Fibroblast of skin of back (primary cell): ENCODE data around the gene TMEM82.

Experiments
- DNase-seq: peaks from one replicate; pipeline ENCODE4 v3.0.0-alpha.2; 2013

TMEM82 gene

DNA sequence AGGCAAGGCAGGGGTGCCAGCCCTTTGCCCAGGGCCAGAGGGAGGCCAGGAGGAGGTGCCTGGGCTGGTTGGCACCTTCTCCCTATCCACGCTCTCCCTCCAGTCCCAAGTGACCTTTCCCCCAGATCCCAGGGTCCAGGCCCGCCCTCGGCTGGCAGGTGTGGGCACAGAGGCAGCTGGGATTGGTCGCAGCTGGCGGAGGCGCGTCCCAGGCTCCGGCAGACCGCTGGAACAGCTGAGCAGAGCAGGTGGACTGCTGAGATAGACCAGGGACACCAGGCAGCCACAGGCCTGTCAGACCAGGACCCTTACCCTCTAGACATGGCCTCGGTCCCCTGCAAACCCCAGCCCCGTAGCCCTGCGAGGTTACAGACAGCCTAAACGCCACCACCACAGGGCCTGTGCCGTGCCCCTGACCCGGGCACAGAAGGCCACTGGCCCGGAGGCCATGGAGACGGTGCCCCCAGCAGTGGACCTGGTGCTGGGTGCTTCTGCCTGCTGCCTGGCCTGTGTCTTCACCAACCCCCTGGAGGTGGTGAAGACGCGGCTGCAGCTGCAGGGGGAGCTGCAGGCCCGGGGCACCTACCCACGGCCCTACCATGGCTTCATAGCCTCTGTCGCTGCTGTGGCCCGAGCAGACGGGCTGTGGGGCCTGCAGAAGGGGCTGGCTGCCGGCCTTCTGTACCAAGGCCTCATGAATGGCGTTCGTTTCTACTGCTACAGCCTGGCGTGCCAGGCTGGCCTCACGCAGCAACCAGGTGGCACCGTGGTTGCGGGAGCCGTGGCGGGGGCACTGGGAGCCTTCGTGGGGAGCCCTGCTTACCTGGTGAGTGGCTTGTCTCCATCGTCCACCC is 6.0 kb upstream of the TMEM82 start, which contains the start of gene SLC25A34:
TSS of gene SLC25A34 (plus strand) at position 221 of the 854 bp plus-strand sequence. CDS start at position 449, 228 bp downstream.
- DNase-seq, result no peak

DNA sequence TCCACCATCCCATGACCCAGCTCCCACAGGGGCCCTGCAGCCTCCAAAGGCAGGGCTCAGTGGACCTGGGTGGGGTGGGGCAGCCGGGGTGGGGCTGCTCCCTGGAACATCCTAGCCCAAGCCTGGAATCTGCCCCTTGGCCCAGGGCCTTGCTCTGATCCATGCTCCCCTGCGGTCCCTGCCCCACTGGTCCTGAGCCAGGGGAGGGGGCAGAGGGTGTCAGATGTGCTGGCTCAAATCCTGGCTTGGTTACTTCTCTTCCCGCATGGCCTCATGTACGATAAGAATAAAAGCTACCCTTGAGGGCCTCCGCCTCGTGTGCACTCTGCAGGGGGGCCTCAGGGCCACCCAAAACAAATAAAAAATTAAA is 5.4 kb upstream of the TMEM82 start:
- no peak for DNase-seq

DNA sequence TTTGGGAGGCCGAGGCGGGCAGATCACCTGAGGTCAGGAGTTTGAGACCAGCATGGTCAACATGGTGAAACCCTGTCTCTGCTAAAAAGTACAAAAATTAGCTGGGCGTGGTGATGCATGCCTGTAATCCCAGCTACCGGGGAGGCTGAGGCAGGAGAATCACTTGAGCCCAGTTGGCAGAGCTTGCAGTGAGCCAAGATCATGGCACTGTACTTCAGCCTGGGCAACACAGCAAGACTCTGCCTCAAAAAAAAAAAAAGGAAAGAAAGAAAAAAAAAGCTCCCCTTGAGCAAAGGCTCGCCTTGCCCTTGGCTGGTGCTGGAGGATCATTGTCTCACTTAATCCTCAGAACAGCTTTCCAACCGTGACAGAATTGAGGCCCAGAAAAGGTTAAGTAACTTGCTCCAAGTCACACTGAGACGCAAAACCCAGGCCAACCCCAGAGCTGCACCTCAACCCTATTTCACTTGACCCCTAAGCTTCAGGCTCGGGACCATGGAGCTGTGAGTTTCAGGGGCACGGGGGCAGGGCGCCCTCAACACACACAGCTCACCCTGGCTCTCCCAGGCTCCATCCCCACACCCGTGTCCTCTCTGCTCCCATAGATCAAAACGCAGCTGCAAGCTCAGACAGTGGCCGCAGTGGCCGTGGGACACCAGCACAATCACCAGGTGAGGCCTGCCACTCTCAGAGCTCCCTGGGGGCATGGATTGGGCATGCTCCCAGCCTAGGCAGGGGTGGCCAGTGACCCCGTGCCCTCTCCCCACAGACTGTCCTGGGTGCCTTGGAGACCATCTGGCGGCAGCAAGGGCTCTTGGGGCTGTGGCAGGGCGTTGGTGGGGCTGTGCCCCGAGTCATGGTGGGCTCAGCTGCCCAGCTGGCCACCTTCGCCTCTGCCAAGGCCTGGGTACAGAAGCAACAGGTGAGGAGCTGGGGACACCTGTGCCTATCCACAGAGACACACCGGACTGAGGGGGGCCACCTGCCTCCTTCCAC is 4.7 kb upstream of the TMEM82 start:
- DNase-seq, result no peak

DNA sequence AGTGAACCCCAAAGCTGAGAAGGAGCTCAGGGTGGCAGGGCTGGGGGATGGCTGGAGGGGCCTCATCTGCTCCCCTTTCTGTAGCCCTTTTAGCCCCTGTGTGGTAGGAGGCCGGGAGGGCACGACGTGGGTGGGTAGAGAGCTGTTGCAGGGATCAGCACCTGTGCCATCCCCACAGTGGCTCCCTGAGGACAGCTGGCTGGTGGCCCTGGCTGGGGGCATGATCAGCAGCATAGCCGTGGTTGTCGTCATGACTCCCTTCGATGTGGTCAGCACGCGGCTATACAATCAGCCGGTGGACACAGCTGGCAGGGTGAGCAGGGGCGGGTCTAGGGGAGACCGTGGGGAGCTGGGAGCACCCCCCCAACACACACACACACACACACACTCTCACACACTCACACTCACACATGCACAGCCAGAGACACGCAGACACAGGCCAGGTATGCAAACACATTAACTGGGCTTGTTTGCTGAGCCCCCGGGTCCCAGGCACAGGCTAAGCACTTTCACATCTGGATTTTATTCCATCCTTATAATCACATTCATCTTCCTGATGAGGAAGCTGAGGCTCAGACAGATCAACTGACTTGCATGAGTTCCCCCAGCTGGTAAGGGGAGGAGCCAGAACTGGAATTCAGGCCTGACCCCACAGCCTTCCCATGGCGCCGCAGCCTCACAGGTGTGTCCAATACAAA is 3.7 kb upstream of the TMEM82 start:
- DNase-seq, result no peak

DNA sequence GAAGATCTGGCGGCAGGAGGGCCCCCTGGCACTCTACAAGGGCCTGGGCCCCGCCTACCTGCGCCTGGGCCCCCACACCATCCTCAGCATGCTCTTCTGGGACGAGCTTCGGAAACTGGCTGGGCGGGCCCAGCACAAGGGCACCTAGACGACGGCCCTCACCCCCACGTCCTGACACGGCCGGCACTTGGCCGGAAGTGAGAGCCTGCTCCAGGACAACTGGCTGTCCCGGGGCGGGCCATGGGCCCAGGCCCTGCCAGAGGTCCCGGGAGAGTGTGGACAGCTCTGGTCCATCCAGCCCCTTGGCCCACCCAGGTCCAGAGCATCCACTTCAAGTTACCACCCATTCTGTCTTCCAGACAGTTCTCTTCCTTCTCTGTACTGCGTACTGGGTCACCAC is 3.0 kb upstream of the TMEM82 start:
- no peak for DNase-seq

DNA sequence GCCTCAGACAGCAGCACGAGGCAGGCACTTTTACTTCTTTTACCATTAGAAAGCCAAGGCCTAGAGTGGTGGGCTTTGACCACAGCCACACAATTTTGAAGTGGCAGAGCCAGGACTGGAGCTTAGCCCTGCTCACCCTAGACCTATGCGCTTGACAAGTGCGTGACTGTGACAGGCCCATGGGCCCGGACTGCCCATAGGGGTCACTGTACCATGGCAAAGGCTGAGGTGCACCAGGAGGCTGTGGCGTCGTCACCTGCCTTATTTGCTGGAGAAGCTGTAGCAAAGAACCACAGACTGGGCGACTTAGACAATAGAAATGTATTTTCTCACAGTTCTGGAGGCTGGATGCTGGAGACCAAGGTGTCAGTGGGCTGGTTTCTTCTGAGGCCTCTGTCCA is 2.6 kb upstream of the TMEM82 start:
- DNase-seq, result no peak

DNA sequence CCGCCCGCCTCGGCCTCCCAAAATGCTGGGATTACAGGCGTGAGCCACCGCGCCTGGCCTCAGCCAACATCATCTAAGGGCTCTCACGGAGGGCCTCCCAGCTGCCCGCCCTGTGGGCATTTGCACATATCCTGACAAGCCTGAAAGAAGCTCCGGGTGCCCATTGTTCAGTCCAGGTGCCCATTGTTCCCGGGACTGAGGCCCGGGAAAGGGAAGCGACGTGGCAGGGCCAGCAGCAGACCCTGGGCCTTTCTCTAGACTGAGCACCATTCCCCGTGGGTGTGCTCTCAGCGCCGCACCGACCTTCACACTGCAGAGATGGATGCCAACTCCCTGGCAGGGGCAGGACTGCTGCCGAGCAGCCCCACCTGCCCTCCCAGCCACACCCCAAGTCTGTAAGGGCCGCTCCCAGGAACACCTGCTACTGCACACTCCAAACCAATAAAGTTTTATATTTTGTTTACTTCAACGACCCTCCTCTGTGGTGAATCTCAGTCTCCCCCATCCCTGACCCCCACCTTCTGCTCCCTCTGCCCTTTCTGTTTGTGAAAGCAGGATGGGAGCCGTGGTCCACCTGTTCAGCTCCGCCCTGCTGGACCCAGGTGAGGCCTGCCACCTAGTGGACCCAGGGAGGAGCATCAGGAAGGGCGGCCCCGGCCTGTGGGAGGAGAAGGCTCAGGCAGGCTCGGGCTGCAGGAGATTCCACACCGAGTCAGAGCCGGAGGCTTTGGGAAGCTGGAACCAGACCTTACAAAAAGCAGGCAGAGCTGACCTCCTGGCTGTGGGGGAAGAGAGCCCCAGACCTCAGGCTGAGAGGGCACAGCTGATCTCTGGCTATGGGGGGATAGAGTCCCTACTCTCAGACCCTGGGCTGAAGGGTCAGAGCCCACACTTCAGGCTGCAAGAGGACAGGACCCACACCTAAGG is 1.1 kb upstream of the TMEM82 start:
- peak; percentile 49 for DNase-seq

DNA sequence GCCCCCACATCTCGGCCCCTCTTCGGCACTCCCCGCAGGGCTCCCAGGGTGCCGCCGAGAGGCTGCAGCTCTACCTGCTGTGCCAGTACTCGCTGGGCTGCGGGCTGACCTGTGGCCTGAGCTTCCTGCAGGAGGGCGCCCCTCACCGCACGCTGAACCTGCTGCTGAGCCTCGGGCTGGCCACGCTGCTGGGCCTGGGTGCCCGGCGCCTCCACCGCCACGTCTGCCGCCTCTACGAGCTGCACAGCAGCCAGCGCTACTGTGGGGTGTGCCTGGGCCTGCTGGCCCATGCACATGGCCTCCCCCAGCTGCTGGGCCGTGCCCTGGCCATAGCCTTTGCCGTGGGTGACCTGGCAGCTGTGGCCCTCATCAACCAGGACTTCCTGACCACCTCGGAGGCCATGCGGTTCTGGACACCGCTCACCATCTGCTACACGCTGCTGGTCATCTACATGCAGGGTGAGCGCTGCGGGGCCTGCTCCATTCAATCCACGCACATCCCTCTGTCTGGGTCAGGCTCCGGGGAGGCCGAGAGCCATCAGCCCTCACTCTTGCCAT is 1.9 kb downstream of the TMEM82 start:
- DNase-seq, result no peak

DNA sequence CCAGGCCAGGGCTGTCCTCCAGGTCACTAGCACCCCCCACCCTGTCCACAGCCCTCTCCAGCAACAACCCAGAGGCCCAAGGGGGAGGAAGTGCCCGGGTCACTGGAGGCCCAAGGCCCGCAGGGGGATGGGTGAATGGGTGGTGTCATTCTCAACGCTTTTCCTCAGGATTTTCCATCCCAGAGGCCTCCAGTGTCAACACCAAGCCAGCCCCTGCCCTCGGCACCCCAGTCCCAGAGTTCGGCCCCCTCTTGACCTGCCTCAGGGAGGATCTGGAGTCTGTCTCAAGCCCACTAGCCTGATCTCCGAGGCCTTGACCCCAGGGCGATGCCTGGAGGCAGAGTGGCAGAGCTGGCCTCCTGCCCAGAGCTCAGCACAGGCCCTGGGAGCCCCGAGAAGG is 5.1 kb downstream of the TMEM82 start:
- no peak for DNase-seq

DNA sequence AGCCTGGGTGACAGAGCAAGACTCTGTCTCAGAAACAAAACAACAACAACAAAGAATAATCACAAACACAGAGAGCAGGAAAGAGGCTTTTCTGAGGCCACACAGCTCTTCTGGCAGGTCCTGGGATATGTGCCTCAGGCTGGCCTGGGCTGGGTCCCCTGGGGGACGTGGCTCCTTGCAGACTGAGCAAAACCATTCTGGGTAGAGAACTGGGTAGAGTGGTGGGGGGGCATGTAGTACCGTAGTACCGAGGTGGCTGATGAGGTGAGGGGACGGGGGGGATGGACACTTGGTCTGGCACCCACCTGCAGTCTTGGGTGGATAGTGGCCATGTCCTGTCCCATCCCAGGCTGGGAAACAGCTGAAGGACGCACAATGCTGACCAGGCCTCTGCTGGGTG is 6.0 kb downstream of the TMEM82 start:
- no peak for DNase-seq

DNA sequence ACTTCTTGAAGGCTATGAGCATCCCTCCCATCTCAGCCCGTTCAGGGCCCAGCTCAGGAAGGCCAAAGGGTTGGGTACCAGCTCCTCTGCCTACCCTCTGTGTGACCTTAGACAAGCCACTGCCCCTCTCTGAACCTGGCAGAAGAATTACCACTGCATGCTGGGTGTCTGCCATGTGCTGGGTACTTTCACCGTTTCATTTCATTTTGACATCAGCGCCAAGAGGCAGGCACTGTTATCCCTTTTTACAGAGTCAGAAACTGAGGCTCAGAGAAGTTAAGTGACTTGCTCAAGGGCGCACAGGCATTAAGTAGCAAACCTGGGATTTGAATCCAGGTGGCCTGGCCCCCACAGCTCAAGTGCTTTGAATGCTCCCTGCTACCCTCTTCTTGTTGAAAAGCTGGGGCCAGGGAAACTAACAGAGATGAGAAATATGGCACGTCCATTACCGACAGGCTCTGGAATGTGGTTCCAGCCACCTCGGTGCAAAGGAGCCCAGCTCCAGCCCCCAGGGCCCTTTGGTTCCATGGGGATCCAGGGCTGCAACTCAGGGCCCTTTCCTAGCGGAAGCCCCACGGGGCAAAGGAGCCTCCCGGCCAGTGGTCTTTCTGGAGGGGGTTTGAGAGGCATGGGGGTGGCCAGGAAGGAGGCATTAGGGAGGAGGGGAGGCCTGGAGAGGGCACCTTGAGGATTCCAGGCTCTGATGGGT is 6.5 kb downstream of the TMEM82 start:
- no peak for DNase-seq

DNA sequence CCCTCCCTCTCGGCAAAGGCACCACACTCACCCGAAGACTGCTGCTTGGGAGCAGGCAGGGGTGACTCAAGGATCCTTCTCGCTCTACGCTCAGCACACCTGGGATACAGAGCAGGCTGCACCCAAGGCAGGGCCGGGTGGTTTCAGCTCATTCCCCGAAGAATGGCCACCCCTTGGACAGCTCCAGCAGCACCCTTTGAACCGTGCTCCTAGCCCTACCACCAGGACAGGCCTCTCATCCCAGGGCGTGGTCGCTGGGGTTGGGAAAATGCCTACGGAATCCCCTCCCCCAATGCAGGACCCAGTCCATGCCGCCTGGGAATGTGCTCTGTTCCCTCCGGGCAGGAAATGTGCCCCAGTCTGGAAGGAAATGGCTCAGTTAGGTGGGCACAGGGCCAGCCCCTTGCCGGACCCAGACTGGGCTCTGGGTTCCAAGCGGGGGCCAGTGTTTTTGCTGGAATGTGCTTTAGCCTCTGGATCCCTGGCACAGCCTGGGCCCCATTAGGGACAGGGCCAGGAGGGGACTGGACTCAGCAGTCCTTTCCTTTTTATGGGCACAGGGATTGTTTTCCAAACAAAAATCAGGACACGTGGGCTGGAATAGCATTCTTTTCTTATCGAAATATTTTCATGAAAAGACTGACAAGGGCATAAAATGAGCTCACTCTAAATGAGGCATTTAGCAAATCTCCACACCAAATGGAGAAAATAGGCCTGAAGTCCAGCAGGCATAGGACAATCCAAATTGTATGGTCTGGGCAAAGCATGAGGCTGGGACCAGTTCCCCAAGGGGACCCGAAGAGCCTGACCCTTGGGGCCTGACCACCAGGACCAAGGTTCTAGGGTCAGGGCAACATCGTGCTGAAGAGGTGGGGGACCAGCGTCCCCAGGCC is 7.3 kb downstream of the TMEM82 start:
- peak; percentile 62 for DNase-seq

DNA sequence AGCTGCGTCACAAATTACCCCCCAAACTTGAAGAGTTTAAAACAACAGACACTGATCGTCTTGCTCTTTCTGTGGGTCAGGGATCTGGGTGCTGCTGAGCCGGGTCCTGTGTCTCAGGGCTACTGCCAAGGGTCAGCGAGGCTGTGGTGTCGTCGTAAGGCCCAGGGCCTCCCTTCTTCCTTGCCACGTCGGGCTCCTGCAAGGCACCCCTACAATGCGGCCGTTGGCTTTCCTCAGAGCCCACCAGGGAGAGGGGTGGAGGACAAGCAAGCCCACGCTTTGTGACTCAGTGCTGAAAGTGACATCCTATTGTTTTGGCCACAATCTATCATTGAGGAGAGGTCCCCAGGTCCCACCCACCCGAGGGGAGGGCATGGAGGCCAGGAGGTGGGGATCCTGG is 8.6 kb downstream of the TMEM82 start:
- no peak for DNase-seq

DNA sequence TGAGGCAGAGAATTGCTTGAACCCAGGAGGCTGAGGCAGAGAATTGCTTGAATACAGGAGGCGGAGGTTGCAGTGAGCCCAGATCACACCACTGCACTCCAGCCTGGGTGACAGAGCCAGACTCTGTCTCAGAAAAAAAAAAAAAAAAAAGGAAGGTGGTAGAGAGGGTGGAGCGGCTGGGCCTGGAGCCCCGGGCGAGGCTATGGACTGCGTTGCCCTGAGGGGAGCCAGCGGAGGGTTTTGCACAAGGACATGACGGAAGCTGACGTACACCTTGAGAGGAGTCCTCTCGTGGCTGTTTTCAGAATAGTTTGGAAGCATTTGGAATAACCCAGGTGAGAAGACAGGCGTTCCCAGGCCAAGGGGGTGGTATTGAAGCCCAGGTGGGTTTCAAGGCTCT is 9.4 kb downstream of the TMEM82 start:
- no peak for DNase-seq

DNA sequence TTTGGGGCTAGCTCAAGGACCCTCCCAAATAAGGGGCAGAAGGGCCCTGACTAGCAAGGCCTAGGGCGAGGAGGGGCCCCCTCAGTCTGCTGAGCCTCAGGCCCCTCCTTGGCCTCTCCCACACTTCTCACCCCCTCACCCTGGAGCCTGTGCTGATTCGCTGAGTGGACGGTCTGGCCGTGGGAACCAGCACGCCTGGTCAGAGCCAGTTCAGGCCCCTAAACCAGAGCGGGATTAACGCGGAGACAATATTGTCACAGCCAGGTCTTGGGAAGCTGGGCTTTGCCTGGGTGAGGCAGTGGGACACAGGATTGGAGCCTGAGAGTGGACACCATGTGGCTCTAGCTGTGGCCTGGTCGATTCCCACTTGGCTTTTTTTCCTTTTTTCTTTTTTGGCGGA is 11.5 kb downstream of the TMEM82 start:
- no peak for DNase-seq

DNA sequence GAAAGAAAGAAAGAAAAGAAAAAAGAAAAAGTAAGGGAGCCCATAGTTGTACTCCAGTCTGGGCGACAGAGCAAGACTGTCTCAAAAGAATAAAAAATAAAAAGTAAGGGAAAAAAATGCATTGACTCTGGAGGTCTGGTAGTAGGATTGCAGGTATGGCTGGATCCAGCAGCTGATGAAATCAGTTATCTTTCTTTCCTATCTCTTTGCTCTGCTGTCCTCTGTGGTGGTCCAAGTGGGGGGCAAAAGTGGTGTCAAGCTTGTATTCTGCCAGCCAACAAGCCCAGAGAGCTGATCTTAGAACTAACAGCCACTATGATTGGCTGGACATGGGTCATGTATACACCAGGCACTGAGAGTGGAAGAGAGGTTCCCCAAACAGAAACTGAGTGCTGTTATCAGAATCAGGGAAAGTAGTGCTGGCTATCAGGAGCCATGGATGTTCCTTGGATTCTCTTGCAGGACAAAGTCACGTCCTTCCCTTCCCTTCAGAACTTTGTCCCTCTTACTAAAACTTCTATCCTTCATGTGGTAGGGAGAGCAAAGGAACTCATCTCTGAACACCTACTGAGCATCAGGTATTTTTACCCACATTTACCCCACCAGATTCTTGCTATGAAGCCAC is 12.8 kb downstream of the TMEM82 start:
- DNase-seq, result no peak

DNA sequence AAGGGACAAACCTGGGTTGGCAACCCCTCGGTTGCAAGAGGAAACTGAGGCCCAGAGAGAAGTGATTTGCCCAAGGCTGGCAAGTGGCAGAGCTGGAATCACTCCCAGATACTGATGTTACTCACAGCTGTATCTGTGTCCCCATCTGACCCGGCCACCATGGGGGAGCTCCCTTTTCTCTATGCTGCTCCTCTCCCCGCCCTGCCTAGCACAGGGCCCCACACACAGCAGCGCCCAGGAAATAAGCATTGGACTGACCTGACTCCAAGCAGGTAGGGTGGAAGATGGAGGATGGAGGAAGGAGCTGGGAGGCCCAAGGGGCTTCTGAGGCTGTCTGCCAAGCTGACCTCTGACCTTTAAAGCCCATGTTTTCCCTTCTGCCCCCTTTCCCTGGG is 13.3 kb downstream of the TMEM82 start:
- DNase-seq, result no peak

DNA sequence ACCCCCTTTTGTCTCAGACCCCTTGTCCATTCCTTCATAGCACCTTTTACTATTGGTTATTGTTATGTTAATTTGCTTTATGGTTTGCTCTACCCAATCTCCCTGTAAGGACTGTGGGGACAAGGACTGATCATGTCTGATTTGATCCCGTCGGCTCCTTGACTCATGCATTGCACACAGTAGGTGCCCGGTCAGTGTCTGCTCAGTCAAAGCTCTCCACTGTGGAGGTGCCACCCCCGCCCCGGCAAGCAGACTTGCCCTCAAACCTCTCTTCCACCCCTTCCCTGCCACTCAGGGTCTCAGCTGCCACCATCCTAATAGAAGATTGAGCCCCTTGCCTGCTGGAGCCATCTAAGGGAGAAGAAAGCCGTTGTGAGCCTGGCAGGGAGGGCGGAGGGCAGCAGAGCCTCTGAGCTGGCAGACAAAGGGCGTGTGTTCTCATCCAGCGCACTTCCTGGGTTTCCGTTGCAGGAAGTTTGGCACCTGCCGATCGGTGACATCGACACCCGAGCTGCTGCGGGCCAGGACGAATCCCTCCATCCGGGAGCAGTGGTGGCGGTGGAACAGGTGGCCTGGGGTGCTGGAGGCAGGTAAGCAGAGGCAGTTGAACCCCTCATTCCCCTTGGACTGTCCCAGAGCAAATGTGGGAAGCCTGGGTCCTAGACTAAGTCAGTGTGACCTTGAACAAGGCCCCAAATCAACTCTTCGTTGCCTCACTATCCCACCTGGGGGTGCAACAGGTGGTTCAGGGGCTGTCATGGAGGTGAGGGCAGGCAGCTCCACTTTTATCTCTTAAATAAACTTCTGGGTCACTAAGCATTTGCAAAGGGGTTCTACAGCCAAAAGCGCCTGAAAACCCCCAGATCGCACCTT is 14.1 kb downstream of the TMEM82 start:
- no peak for DNase-seq
